ENCODE measurements around the gene RDX.

The RDX gene

DNA sequence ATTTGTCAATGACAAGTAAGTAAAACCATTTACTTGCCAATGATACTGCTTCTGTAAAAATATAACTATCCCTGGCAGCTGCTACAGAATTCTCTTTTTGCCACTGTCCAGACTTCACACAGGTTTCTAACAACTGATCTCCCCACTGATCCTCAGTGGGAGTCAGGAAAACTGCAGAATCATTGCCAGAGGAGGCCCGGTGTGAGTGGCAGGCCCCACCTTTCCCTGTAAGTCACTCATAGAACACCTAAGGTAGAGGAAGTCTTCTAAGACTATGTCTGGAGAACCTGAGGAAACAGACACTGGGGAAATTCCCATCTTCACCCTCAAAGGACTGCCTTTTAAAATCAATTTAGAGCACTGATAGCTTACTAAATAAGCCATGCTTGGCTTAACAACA, 136.9 kb downstream of the RDX start:
- ChIA-PET POLR2A (ENCODE audit: low non-redundant PET) (no interaction called here), CTCF (interaction anchor here (0.5 kb wide), 1 partner anchor 82 kb away, joined by 3 read pairs; no protein-coding TSS in a partner anchor)
- no peak for DNase-seq (ENCODE audit: low spot score)
- no peak overlapping the region for H3K27ac ChIP-seq
- TF ChIP-seq, protein P1, sequence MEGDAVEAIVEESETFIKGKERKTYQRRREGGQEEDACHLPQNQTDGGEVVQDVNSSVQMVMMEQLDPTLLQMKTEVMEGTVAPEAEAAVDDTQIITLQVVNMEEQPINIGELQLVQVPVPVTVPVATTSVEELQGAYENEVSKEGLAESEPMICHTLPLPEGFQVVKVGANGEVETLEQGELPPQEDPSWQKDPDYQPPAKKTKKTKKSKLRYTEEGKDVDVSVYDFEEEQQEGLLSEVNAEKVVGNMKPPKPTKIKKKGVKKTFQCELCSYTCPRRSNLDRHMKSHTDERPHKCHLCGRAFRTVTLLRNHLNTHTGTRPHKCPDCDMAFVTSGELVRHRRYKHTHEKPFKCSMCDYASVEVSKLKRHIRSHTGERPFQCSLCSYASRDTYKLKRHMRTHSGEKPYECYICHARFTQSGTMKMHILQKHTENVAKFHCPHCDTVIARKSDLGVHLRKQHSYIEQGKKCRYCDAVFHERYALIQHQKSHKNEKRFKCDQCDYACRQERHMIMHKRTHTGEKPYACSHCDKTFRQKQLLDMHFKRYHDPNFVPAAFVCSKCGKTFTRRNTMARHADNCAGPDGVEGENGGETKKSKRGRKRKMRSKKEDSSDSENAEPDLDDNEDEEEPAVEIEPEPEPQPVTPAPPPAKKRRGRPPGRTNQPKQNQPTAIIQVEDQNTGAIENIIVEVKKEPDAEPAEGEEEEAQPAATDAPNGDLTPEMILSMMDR (conservative IDR thresholded peaks at IDR 0.05; ENCODE audit: low read depth), result no peak

DNA sequence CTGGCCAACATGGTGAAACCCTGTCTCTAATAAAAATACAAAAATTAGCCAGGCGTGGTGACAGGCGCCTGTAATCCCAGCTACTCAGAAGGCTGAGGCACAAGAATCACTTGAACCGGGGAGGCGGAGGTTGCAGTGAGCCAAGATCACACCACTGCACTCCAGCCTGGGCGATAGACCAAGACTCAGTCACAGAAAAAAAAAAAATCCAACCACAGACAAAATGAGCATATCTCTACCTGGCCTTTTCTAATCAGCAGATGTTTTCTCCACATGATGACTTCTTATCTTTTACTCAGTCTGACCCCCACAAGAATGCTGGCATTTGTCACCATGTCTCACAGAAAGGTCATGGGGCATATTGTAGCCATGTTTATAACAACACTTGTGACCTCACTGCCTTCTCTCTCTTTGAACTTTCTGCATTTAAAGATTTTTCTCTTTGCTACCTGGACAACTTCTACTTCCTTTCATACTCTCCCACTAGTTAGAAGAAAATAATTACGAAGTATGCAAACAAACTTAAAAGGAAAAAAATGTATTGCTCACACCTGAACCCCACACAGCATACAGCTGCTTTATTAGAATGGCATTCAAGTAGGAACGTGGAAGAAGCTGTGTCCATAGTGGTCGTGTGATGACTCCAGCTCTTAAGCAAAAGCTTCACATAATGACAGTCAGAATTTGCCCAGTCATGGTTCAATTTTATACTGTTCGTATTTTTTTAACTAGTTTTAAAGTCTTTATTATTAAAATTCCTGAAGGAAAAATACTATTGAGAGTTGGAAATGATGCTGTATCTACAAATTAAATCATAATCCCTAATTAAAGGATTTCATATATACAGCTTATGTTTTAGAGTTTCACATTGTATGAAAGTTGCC, 137.9 kb downstream of the RDX start:
- H3K27ac ChIP-seq, result no peak overlapping the region
- CTCF ChIA-PET, result interaction anchor here (0.5 kb wide), 1 partner anchor 81 kb away, joined by 3 read pairs; no protein-coding TSS in a partner anchor
- DNase-seq (ENCODE audit: low spot score), result no peak
- TF ChIP-seq, protein P1 (conservative IDR thresholded peaks at IDR 0.05; ENCODE audit: low read depth), result no peak
- POLR2A ChIA-PET (ENCODE audit: low non-redundant PET), result no interaction called here

DNA sequence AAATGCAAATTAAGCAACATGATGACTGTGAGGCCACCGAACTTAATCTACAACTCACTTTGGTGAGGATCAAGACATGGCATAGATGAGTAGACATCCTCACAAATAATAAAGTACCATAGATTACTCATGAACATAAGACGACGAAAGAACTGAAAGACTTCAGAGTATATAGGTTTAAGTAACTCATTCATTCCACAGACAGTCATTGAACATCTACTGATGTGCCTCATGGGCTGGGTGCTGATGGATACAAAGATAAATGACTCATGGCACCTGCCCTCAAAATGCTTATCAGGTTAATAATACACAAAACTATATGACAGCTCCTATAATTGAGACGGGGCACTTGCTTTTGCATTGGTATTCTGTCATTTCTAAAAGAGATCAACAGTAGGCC, 139.9 kb downstream of the RDX start:
- no peak overlapping the region for H3K27ac ChIP-seq
- TF ChIP-seq, protein P1 (conservative IDR thresholded peaks at IDR 0.05; ENCODE audit: low read depth), result no peak
- ChIA-PET CTCF (interaction anchor here (0.6 kb wide), 1 partner anchor 1428 kb away, joined by 4 read pairs; no protein-coding TSS in a partner anchor), POLR2A (ENCODE audit: low non-redundant PET) (no interaction called here)
- no peak for DNase-seq (ENCODE audit: low spot score)

DNA sequence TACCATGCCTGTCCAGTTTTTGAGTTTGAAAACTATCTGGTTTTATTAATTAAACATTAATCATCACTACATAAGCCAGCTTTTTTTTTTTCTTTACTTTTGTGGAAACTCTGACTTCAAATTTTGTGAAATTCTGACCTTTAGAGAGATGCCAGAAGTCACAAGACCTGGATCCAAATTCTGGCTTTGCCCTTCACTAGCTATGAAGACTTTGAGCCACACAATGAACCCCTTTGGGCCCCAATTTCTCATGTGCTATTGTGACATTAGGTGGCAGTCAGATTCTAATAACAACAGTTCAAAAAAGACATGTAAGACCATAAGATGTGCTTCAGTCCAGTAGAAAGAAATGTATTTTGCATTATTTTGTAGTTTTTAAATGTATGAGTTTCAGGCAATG, 142.9 kb downstream of the RDX start:
- POLR2A ChIA-PET (ENCODE audit: low non-redundant PET), result no interaction called here
- CTCF ChIA-PET, result interaction anchor here (0.7 kb wide), 1 partner anchor 183 kb away, joined by 5 read pairs; no protein-coding TSS in a partner anchor
- no peak for DNase-seq (ENCODE audit: low spot score)
- TF ChIP-seq, protein P1 (conservative IDR thresholded peaks at IDR 0.05; ENCODE audit: low read depth), result no peak
- no peak overlapping the region for H3K27ac ChIP-seq

DNA sequence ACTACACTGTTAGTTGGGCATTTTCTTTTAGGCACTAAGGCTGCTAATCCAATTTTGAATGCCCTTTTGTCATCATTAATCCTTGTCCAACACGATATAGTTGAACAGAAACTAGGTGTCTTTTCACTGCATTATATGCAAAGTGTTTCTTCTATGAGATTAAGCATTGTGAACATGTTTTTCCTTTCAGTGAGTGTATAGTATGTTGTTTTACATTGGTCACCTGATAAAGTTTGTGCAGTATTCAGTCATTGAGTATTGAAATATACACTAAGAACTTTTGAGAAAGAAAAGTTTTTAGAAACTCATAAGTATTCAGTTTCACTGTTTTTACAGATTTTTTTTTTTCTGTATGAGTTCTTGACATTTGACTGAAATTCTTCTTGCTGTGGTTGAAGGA, 144.2 kb downstream of the RDX start:
- DNase-seq (ENCODE audit: low spot score), result no peak
- H3K27ac ChIP-seq, result no peak overlapping the region
- TF ChIP-seq, protein P1 (conservative IDR thresholded peaks at IDR 0.05; ENCODE audit: low read depth), result no peak
- CTCF ChIA-PET, result no interaction called here
- POLR2A ChIA-PET (ENCODE audit: low non-redundant PET), result no interaction called here

DNA sequence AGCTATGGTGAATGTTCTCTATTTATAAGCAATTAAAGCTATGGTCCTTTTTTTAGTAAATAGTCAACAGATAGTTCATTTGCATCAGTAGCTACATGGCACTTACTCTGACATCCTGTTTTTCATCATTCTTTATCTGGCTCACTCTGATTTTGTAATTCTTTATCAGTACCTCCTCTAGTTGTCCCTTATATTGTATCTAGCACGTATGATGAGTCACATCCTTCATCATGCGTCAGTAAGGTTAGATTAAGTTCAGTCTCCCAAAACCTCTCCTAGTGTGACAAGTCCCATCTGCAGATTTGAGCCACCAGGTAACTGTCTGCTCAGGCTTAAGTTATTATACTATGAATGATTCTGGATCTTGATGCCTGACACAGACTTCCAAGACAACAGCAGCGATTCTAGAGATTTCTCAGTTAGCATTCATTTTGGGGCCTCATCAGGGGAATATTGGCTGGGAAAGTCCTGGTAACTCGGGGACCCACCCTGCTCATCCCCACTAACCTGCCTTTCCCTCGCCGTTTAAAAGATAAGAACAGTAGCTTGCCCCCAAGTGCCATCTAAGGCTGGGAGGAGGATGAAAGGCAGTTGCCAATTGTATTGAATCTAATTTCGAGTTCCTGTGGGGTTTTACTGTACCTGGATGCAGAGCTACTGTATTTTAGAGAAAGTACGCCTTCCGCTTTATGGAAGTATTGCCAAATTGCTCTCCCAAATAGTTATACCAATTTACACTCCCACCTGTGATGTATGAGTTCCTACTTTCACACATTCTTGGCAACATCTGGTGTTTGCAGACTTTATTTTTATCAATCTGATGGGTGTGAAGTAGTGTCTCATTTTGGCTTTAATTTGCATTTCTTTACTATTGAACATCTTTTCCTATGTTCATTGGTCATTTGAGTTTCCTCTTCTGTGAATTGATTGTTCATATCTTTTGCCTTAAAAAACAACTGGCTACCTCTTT, 147.4 kb downstream of the RDX start:
- CTCF ChIA-PET, result no interaction called here
- POLR2A ChIA-PET (ENCODE audit: low non-redundant PET), result no interaction called here
- TF ChIP-seq, protein P1 (conservative IDR thresholded peaks at IDR 0.05; ENCODE audit: low read depth), result no peak
- DNase-seq (ENCODE audit: low spot score), result peak; percentile 43
- no peak overlapping the region for H3K27ac ChIP-seq
